H1 (cell line): Measurements from ENCODE around the gene PLK3. TPM values are rescaled to one million over a fixed set of nuclear protein-coding genes. Genes with fewer than 3 reads are reported as not detected.

Source experiments
- CTCF ChIA-PET: fragments of 300-600 bp; sonication (Branson Sonifier 250); formaldehyde crosslinking; loops from one replicate; lab custom pipeline; 2021; ENCODE audit not compliant: partially characterized antibody; lab: Charles Lee
- POLR2A ChIA-PET: fragments of 300-600 bp; sonication (Branson Sonifier 250); formaldehyde crosslinking; loops from one replicate; lab custom pipeline; 2021; ENCODE audit warnings: inconsistent platforms; ENCODE audit not compliant: partially characterized antibody; lab: Charles Lee
- DNase-seq, 2 experiments: peaks; one replicate each; pipeline versions ENCODE4 v3.0.0 to v3.0.0-alpha.2; 2010 to 2022; ENCODE audit warnings: low spot score in 2 of 2, low read depth in 1 of 2, mixed read lengths in 1 of 2
- FAIRE-seq: peaks from 2 replicates; lab custom pipeline; 2011; peaks lifted over from hg19 to GRCh38; lab: Jason Lieb, UNC
- H2AFZ ChIP-seq: 2 replicates; pipeline ENCODE4 v1.8.1; 2012; ENCODE audit warnings: low read length, inconsistent platforms
- H2AK5ac ChIP-seq: 2 replicates; pipeline ENCODE4 v1.6.1; 2013; ENCODE audit warnings: low read depth, low read length
- H2BK120ac ChIP-seq: replicated peaks from 2 replicates; pipeline ENCODE3; 2013; ENCODE audit warnings: low read depth, low read length, inconsistent platforms
- H2BK12ac ChIP-seq: 2 replicates; pipeline ENCODE4 v1.6.1; 2013; ENCODE audit warnings: low read depth, low read length
- H2BK15ac ChIP-seq: 2 replicates; pipeline ENCODE4 v1.6.1; 2013; ENCODE audit warnings: low read length
- H2BK20ac ChIP-seq: 2 replicates; pipeline ENCODE4 v1.6.1; 2013; ENCODE audit warnings: low read length
- H2BK5ac ChIP-seq: 2 replicates; pipeline ENCODE4 v1.6.1; 2013; ENCODE audit warnings: low read depth, low read length
- H3K14ac ChIP-seq: 2 replicates; pipeline ENCODE4 v1.6.1; 2013; ENCODE audit warnings: inconsistent platforms; ENCODE audit not compliant: insufficient read length
- H3K18ac ChIP-seq: 2 replicates; pipeline ENCODE4 v1.6.1; 2013; ENCODE audit warnings: low read length; ENCODE audit errors: extremely low read depth
- H3K23ac ChIP-seq: 2 replicates; pipeline ENCODE4 v1.6.1; 2013; ENCODE audit warnings: inconsistent platforms; ENCODE audit not compliant: insufficient read length
- H3K23me2 ChIP-seq: 2 replicates; pipeline ENCODE4 v1.6.1; 2013; ENCODE audit warnings: low read depth, low read length
- H3K27ac ChIP-seq: 2 replicates; pipeline ENCODE4 v1.6.1; 2011; ENCODE audit warnings: low read depth, low read length, inconsistent platforms
- H3K27me3 ChIP-seq, 4 experiments: replicated peaks in 1 of 4; 1 replicate in 1 of 4; 2 replicates in 3 of 4; pipeline versions ENCODE4 v1.6.1 to v1.8.1; 2011 to 2013; ENCODE audit warnings: low read length in 3 of 4, mild to moderate bottlenecking in 3 of 4, inconsistent platforms in 2 of 4, mixed read lengths in 2 of 4, moderate library complexity in 1 of 4; ENCODE audit not compliant: control insufficient read depth in 3 of 4, insufficient read depth in 3 of 4; ENCODE audit errors: extremely low read depth in 1 of 4
- H3K36me3 ChIP-seq, 4 experiments: 2 replicates each; pipeline versions ENCODE4 v1.6.1 to v1.8.1; 2011 to 2013; ENCODE audit warnings: mild to moderate bottlenecking in 4 of 4, low read length in 3 of 4, moderate library complexity in 2 of 4, control low read depth in 1 of 4, inconsistent platforms in 1 of 4; ENCODE audit not compliant: insufficient read depth in 4 of 4, control insufficient read depth in 2 of 4
- H3K4ac ChIP-seq: replicated peaks from 2 replicates; pipeline ENCODE3; 2013; ENCODE audit warnings: low read length, low read depth, mixed read lengths, inconsistent platforms; ENCODE audit not compliant: insufficient read length
- H3K4me1 ChIP-seq, 4 experiments: replicated peaks in 1 of 4; 1 replicate in 1 of 4; 2 replicates in 3 of 4; pipeline versions ENCODE4 v1.6.1 to v1.8.1; 2011 to 2013; ENCODE audit warnings: low read length in 3 of 4, inconsistent platforms in 2 of 4, mixed read lengths in 1 of 4; ENCODE audit not compliant: insufficient read depth in 4 of 4, control insufficient read depth in 3 of 4
- H3K4me2 ChIP-seq, 2 experiments: 2 replicates each; pipeline versions ENCODE4 v1.6.1 to v1.8.1; 2011 to 2013; ENCODE audit warnings: low read depth in 2 of 2, low read length in 2 of 2, control low read depth in 1 of 2, inconsistent platforms in 1 of 2, mild to moderate bottlenecking in 1 of 2; ENCODE audit not compliant: insufficient read depth in 1 of 2
- H3K4me3 ChIP-seq, 4 experiments: fragments of 200-600, 300-600 bp in 1 of 4; sonication (generic), shearing (Covaris generic), sonication (Bioruptor Twin) in 1 of 4; 2 replicates each; pipeline versions ENCODE4 v1.5.1 to v1.8.1; 2011 to 2016; ENCODE audit warnings: low read length in 4 of 4, low read depth in 3 of 4, control low read depth in 2 of 4, inconsistent platforms in 2 of 4, mild to moderate bottlenecking in 2 of 4, mixed read lengths in 1 of 4, moderate library complexity in 1 of 4; ENCODE audit not compliant: insufficient read depth in 2 of 4; ENCODE audit errors: extremely low read depth in 1 of 4
- H3K56ac ChIP-seq: replicated peaks from 2 replicates; pipeline ENCODE3; 2013; ENCODE audit warnings: low read depth, mild to moderate bottlenecking, mixed read lengths, low read length, inconsistent platforms; ENCODE audit not compliant: insufficient read length
- H3K79me1 ChIP-seq: 2 replicates; pipeline ENCODE4 v1.6.1; 2013; ENCODE audit warnings: low read depth, low read length, control low read depth
- H3K79me2 ChIP-seq, 2 experiments: 2 replicates each; pipeline versions ENCODE4 v1.6.1 to v1.8.1; 2012 to 2013; ENCODE audit warnings: low read length in 2 of 2, mild to moderate bottlenecking in 2 of 2, inconsistent platforms in 1 of 2; ENCODE audit not compliant: insufficient read depth in 2 of 2, control insufficient read depth in 1 of 2
- H3K9ac ChIP-seq, 4 experiments: replicated peaks in 1 of 4; 1 replicate in 1 of 4; 2 replicates in 3 of 4; pipeline versions ENCODE4 v1.6.1 to v1.8.1; 2011 to 2013; ENCODE audit warnings: low read depth in 3 of 4, low read length in 3 of 4, control low read depth in 2 of 4, mild to moderate bottlenecking in 2 of 4, moderate library complexity in 2 of 4, inconsistent platforms in 1 of 4; ENCODE audit errors: extremely low read depth in 1 of 4
- H3K9me3 ChIP-seq, 2 experiments: 2 replicates each; pipeline versions ENCODE4 v1.6.1 to v1.8.1; 2012 to 2013; ENCODE audit warnings: mild to moderate bottlenecking in 2 of 2, moderate library complexity in 2 of 2, control low read depth in 1 of 2, inconsistent platforms in 1 of 2, low read depth in 1 of 2, low read length in 1 of 2, mixed read lengths in 1 of 2; ENCODE audit not compliant: insufficient read depth in 2 of 2
- H4K20me1 ChIP-seq, 2 experiments: replicated peaks in 1 of 2; 2 replicates each; pipeline versions ENCODE3 to v1.8.1; 2011 to 2013; ENCODE audit warnings: inconsistent platforms in 2 of 2, low read length in 2 of 2, mild to moderate bottlenecking in 1 of 2; ENCODE audit not compliant: insufficient read depth in 2 of 2, control insufficient read depth in 1 of 2
- H4K5ac ChIP-seq: 2 replicates; pipeline ENCODE4 v1.6.1; 2013; ENCODE audit warnings: low read length, low read depth, mixed read lengths, inconsistent platforms; ENCODE audit not compliant: insufficient read length
- H4K8ac ChIP-seq: 2 replicates; pipeline ENCODE4 v1.8.0; 2013; ENCODE audit warnings: mild to moderate bottlenecking, moderate library complexity, low read length, inconsistent platforms; ENCODE audit not compliant: insufficient read depth; ENCODE audit errors: extremely low read depth
- H4K91ac ChIP-seq: replicated peaks from 2 replicates; pipeline ENCODE3; 2013; ENCODE audit warnings: low read length, mixed read lengths, inconsistent platforms; ENCODE audit not compliant: insufficient read length
- CEBPB ChIP-seq: IDR thresholded peaks from 2 replicates; pipeline ENCODE4 v1.6.1; 2012; ENCODE audit warnings: low read depth, low read length
- CHD2 ChIP-seq: IDR thresholded peaks from 2 replicates; pipeline ENCODE4 v1.6.1; 2012; ENCODE audit warnings: low read length, improper control_type of control experiment
- GABPA ChIP-seq: IDR thresholded peaks from 2 replicates; pipeline ENCODE4 v1.6.1; 2011; ENCODE audit warnings: mild to moderate bottlenecking, low read length, moderate library complexity, borderline replicate concordance; ENCODE audit not compliant: insufficient read depth
- GTF2F1 ChIP-seq: IDR thresholded peaks from 2 replicates; pipeline ENCODE4 v1.6.1; 2012; ENCODE audit warnings: low read depth, low read length, improper control_type of control experiment, borderline replicate concordance
- HDAC6 ChIP-seq: IDR thresholded peaks from one replicate; pipeline ENCODE4 v1.7.1; 2012; ENCODE audit warnings: low read depth, mild to moderate bottlenecking, inconsistent platforms, low read length, moderate library complexity
- NRF1 ChIP-seq: IDR thresholded peaks from 2 replicates; pipeline ENCODE4 v1.6.1; 2011; ENCODE audit warnings: mild to moderate bottlenecking, low read depth, low read length, improper control_type of control experiment
- POLR2AphosphoS5 ChIP-seq: IDR thresholded peaks from 2 replicates; pipeline ENCODE4 v1.6.1; 2011; ENCODE audit warnings: low read depth, low read length
- SP1 ChIP-seq: IDR thresholded peaks from 2 replicates; pipeline ENCODE4 v1.6.1; 2011; ENCODE audit warnings: low read depth, low read length
- WGBS, 2 experiments: shearing (Covaris generic) in 1 of 2; methylation state at CpG; one replicate each; pipeline versions ENCODE4 v1.1.6 to v1.1.7; 2013 to 2015; ENCODE audit warnings: low lambda C conversion rate in 2 of 2, mixed read lengths in 2 of 2, inconsistent platforms in 1 of 2, low coverage in 1 of 2, missing lambda C conversion rate in 1 of 2; ENCODE audit not compliant: insufficient replicate concordance in 2 of 2, insufficient coverage in 1 of 2, insufficient read length in 1 of 2; ENCODE audit errors: extremely low coverage in 1 of 2, missing lambda C conversion rate in 1 of 2; 5-methylcytosine and 5-hydroxymethylcytosine counted together
- long read RNA-seq, 2 experiments: library from RNA in 1 of 2; library from capped mRNA in 1 of 2; stranded (forward); transcript quantifications; one replicate each; pipeline ENCODE4 v2.0.0, GENCODE V29; 2021; ENCODE audit warnings: inconsistent platforms in 1 of 2
- polyA minus RNA-seq, 3 experiments: library from RNA; depleted of rRNA, polyadenylated mRNA; stranded (reverse); fragments of >200 nt; gene quantifications; 1 replicate in 2 of 3; 2 replicates in 1 of 3; pipeline ENCODE4 v1.2.3, GENCODE V29; 2011
- polyA plus RNA-seq, 7 experiments: library from polyadenylated mRNA; depleted of rRNA in 3 of 7; stranded (reverse) in 5 of 7; unstranded in 2 of 7; fragments of >200 nt in 5 of 7; fragments of 200-250 nt in 2 of 7; gene quantifications; 1 replicate in 5 of 7; 2 replicates in 1 of 7; 4 replicates in 1 of 7; pipeline versions ENCODE4 v1.2.1 to v1.2.3, GENCODE V29; 2011 to 2013; ENCODE audit warnings: missing spikeins in 2 of 7, mixed read lengths in 2 of 7
- total RNA-seq: library from RNA; stranded (reverse); fragmentation: NEBNext Ultra II Directional; extraction: Animal tissue kit (Norgen Biotek cat#: 25700); gene quantifications from 2 replicates; pipeline ENCODE4 v1.2.1, GENCODE V29; 2021

The PLK3 gene
- total RNA-seq (7.9 and 9.7 TPM in 2 replicates), polyA plus RNA-seq (2011; rRNA removed) (12.3 and 21.9 TPM in 2 replicates), polyA minus RNA-seq (2011; rRNA and poly(A)+ RNA removed) (5.2 and 7.1 TPM in 2 replicates)
- 10.6 TPM for polyA plus RNA-seq (2011; cell fraction: cytosol; rRNA removed)
- polyA plus RNA-seq (2011; cell fraction: nucleus; rRNA removed), result 64.2 TPM
- polyA plus RNA-seq (2012, experiment 1 of 2), result 4.9 to 9.1 TPM (median 8.2 TPM) in 4 replicates
- 6.9 TPM for polyA plus RNA-seq (2012, experiment 2 of 2)
- 7.1 TPM for polyA plus RNA-seq (2013, experiment 1 of 2)
- polyA plus RNA-seq (2013, experiment 2 of 2), result 6.4 TPM
- polyA minus RNA-seq (2011; cell fraction: cytosol; rRNA and poly(A)+ RNA removed), result 3.7 TPM
- polyA minus RNA-seq (2011; cell fraction: nucleus; rRNA and poly(A)+ RNA removed), result 18.2 TPM
- long read RNA-seq, experiment 1, partial matches to known transcripts, result 0 of 3 reads
- long read RNA-seq, experiment 1, other reads (novel, unspliced or antisense), result 2 of 3 reads
- long read RNA-seq, experiment 2, partial matches to known transcripts, result 1 of 1 reads
- long read RNA-seq, experiment 2, other reads (novel, unspliced or antisense), result 0 of 1 reads

DNA sequence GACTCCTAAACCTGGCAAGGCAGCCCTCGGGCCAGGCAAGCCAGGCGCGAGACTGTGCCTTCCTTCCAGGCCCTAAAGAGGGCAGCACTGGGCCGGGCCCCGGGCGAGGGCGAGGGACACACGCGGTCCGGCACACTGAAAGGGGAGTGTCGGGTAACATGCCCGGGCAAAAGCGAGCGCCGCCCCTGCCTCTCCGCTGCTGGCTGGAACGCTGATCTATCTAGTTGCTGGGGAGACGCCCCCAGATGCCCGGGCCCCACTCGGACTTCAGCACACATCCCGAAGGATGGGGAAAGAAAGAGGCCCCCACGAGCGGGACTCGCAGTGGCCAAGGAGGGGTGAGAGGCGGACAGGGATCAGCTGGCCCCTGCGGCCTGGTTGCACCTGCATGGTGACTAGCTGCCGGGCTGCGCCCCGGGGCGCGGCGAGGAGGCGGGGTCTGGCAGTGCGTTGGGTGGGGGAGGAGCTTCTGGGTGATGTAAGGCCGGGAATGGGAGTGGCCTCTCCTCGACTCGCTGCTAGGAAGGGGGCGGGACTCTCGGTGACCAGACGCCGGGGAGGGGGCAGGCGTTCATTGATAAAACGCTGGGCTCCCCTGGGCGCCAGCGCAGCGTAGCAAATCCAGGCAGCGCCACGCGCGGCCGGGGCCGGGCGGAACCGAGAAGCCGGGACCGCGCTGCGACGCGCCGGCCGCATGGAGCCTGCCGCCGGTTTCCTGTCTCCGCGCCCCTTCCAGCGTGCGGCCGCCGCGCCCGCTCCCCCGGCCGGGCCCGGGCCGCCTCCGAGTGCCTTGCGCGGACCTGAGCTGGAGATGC lies at the start of gene PLK3:
PLK3 (plus strand) TSS at position 608 of the 815 bp plus-strand sequence; CDS start at position 695, 87 bp downstream.
- Histone ChIP-seq H3K27ac (peak within 1 kb of the TSS; percentile 91), H3K23ac (no peak within 1 kb of the TSS), H3K4me3 (peak within 1 kb of the TSS; percentile 60 to 76 (median 66)), H3K36me3 (peaks cover 0 to 11% (median 9%) of the 10 kb centered on the region in 4 experiments; a peak in 4 of 8 replicates), H3K4me1 (peaks cover 0 to 5% (median 2%) of the 10 kb centered on the region in 4 experiments; a peak in 3 of 7 replicates), H3K23me2 (peaks cover 7% of the 10 kb centered on the region; the same call in 1 of the 2 replicates), H2BK12ac (no peak within 1 kb of the TSS), H3K79me1 (no peaks in the 10 kb centered on the region), H3K9ac (peak within 1 kb of the TSS; percentile 51 to 93 (median 84); a peak in 6 of 7 replicates), H2BK120ac (no peak within 1 kb of the TSS), H4K20me1 (peaks cover 0 to 10% of the 10 kb centered on the region in 2 experiments), H3K4ac (no peak within 1 kb of the TSS), H3K79me2 (no peaks in the 10 kb centered on the region), H3K4me2 (peak within 1 kb of the TSS; percentile 68 to 72), H3K56ac (peak within 1 kb of the TSS; percentile 85), H2BK20ac (no peak within 1 kb of the TSS), H2AK5ac (no peak within 1 kb of the TSS; the same call in 1 of the 2 replicates), H4K5ac (peak within 1 kb of the TSS; percentile 97), H3K18ac (peak within 1 kb of the TSS; percentile 95), H3K27me3 (peaks cover 0 to 5% (median 0%) of the 10 kb centered on the region in 4 experiments; a peak in 2 of 7 replicates), H3K9me3 (no peaks in the 10 kb centered on the region), H4K8ac (peak within 1 kb of the TSS; percentile 91), H2AFZ (no peak within 1 kb of the TSS), H4K91ac (peak within 1 kb of the TSS; percentile 74), H2BK5ac (peak within 1 kb of the TSS; percentile 81; the same call in 1 of the 2 replicates), H3K14ac (no peak within 1 kb of the TSS), H2BK15ac (no peak within 1 kb of the TSS)
- WGBS, 2 experiments, result 2% methylated on average over 65 of the region's 79 CpGs; no CpG with 5 or more reads in 1 of the 2 experiments
- FAIRE-seq (no peak), DNase-seq (peak; percentile 93 to 98)
- CTCF ChIA-PET, result interaction anchor here (0.6 to 5.4 kb wide), 15 partner anchors 8 to 722 kb away, joined by 3 to 33 read pairs (median 5); partner anchors contain the start of genes BEST4, BTBD19, HECTD3 and HPDL
- POLR2A ChIA-PET, result interaction anchor here (0.6 to 19.2 kb wide), 21 partner anchors 10 to 689 kb away, joined by 3 to 547 read pairs (median 5); partner anchors contain the start of genes BEST4, BTBD19, HPDL and MUTYH
- TF ChIP-seq GTF2F1 (0 out of 2 replicates have a peak, but pooled peaks have one; percentile 57), SP1 (no peak), CEBPB (peak; percentile 59; the same call in 1 of the 2 replicates), GABPA (0 out of 2 replicates have a peak, but pooled peaks have one; percentile 40), NRF1 (no peak), HDAC6 (no peak), CHD2 (no peak), POLR2AphosphoS5 (peak; percentile 95)
